ENCODE measurements around the gene C10orf62.
"Not testable (repeated sequence)": the region's sequence is repeated elsewhere in the genome, so short reads cannot be mapped to it uniquely, and the experiment has no call there.

Gene C10orf62

GRCh38 chr10:97564776-97565175, 24.7 kb upstream of the C10orf62 start:
- no peak for DNase-seq (ENCODE audit: low read depth in 2 of 2)

- no peak for DNase-seq (ENCODE audit: low read depth in 2 of 2)
Observed at GRCh38 chr10:97566336-97566996, 23.1 kb upstream of the C10orf62 start.

GRCh38 chr10:97567891-97568290, 21.6 kb upstream of the C10orf62 start:
- no peak for DNase-seq (ENCODE audit: low read depth in 2 of 2)

- DNase-seq (ENCODE audit: low read depth in 2 of 2) = no peak
Observed at GRCh38 chr10:97570146-97570788, 19.3 kb upstream of the C10orf62 start.

GRCh38 chr10:97570789-97571471, 18.6 kb upstream of the C10orf62 start:
- no peak for DNase-seq (ENCODE audit: low read depth in 2 of 2)

GRCh38 chr10:97571622-97572021, 17.9 kb upstream of the C10orf62 start:
- no peak for DNase-seq (ENCODE audit: low read depth in 2 of 2)

GRCh38 chr10:97572214-97572989, 17.1 kb upstream of the C10orf62 start, which contains the start of gene ANKRD2:
Gene ANKRD2 (plus strand): TSS chr10:97572779. CDS start chr10:97572789, 10 bp downstream.
- peak; percentile 8 to 15 for DNase-seq (ENCODE audit: low read depth in 2 of 2)

GRCh38 chr10:97573021-97573420, 16.5 kb upstream of the C10orf62 start:
- DNase-seq (ENCODE audit: low read depth in 2 of 2) = no peak

- no peak for DNase-seq (ENCODE audit: low read depth in 2 of 2)
Observed at GRCh38 chr10:97573672-97574071, 15.8 kb upstream of the C10orf62 start.

- no peak for DNase-seq (ENCODE audit: low read depth in 2 of 2)
Observed at GRCh38 chr10:97574374-97575126, 15.0 kb upstream of the C10orf62 start.

GRCh38 chr10:97575127-97575668, 14.3 kb upstream of the C10orf62 start:
- no peak for DNase-seq (ENCODE audit: low read depth in 2 of 2)

GRCh38 chr10:97576487-97576886, 13.0 kb upstream of the C10orf62 start:
- not testable (repeated sequence) for DNase-seq (ENCODE audit: low read depth in 2 of 2)

- no peak for DNase-seq (ENCODE audit: low read depth in 2 of 2)
Observed at GRCh38 chr10:97577701-97578100, 11.8 kb upstream of the C10orf62 start.

GRCh38 chr10:97578171-97578844, 11.2 kb upstream of the C10orf62 start:
- no peak for DNase-seq (ENCODE audit: low read depth in 2 of 2)

GRCh38 chr10:97580421-97581367, 8.8 kb upstream of the C10orf62 start:
- DNase-seq (ENCODE audit: low read depth in 2 of 2) = no peak

- DNase-seq (ENCODE audit: low read depth in 2 of 2) = no peak
Observed at GRCh38 chr10:97582169-97582568, 7.4 kb upstream of the C10orf62 start.

GRCh38 chr10:97583476-97583875, 6.0 kb upstream of the C10orf62 start:
- no peak for DNase-seq (ENCODE audit: low read depth in 2 of 2)

GRCh38 chr10:97584060-97584797, 5.3 kb upstream of the C10orf62 start, which contains the start of gene HOGA1:
Gene HOGA1 (plus strand): TSS chr10:97584389. CDS start chr10:97584704, 315 bp downstream.
- DNase-seq (ENCODE audit: low read depth in 2 of 2) = no peak

Data from stimulated activated CD4-positive, alpha-beta T cell treated with anti-CD3 and anti-CD28 coated beads, Interleukin-1b, Interleukin-23, amount 100 ng/mL, for 1 hour (primary cell).